SKM-1 (cell line): ENCODE measurements around the gene COQ8A.
"Not testable (repeated sequence)": the region's sequence is repeated elsewhere in the genome, so short reads cannot be mapped to it uniquely, and the experiment has no call there.

Experiments used
- DNase-seq: peaks from one replicate; lab custom pipeline; 2025; ENCODE audit not compliant: unreplicated experiment; lab: John Stamatoyannopoulos, UW

Gene COQ8A

GRCh38 chr1:226950871-226951270 is 10.8 kb downstream of the COQ8A start:
- no peak for DNase-seq

GRCh38 chr1:226951286-226952117 is 11.4 kb downstream of the COQ8A start:
- DNase-seq, result peak; percentile 60

GRCh38 chr1:226952118-226952441 is 12.0 kb downstream of the COQ8A start:
- DNase-seq, result no peak

GRCh38 chr1:226953175-226953800 is 13.2 kb downstream of the COQ8A start:
- no peak for DNase-seq

- DNase-seq, result no peak
These were observed 14.2 kb downstream of the COQ8A start for GRCh38 chr1:226954337-226954736.

GRCh38 chr1:226954777-226955176 is 14.7 kb downstream of the COQ8A start:
- DNase-seq, result no peak

- not testable (repeated sequence) for DNase-seq
These were observed 15.8 kb downstream of the COQ8A start for GRCh38 chr1:226955857-226956256.

GRCh38 chr1:226956942-226957713 is 17.0 kb downstream of the COQ8A start:
- DNase-seq, result no peak

GRCh38 chr1:226957714-226958113 is 17.6 kb downstream of the COQ8A start:
- no peak for DNase-seq

- DNase-seq, result no peak
These were observed 18.2 kb downstream of the COQ8A start for GRCh38 chr1:226958300-226958699.

- no peak for DNase-seq
These were observed 20.2 kb downstream of the COQ8A start for GRCh38 chr1:226960256-226960655.

- DNase-seq, result no peak
These were observed 21.1 kb downstream of the COQ8A start for GRCh38 chr1:226960944-226961765.

GRCh38 chr1:226962421-226963391 is 22.6 kb downstream of the COQ8A start:
- DNase-seq, result no peak

- peak; percentile 95 for DNase-seq
These were observed 24.0 kb downstream of the COQ8A start for GRCh38 chr1:226964068-226964425.

GRCh38 chr1:226964611-226965486 is 24.8 kb downstream of the COQ8A start:
- DNase-seq, result no peak

- no peak for DNase-seq
These were observed 25.7 kb downstream of the COQ8A start for GRCh38 chr1:226965581-226966440.

- no peak for DNase-seq
These were observed 26.6 kb downstream of the COQ8A start for GRCh38 chr1:226966683-226967082.

GRCh38 chr1:226967665-226968064 is 27.6 kb downstream of the COQ8A start:
- DNase-seq, result no peak
